Natural killer cell (primary cell): ENCODE data around the gene ADAM33. TPM values are rescaled to one million over a fixed set of nuclear protein-coding genes. Genes with fewer than 3 reads are reported as not detected.

Experiments used
- ATAC-seq, 3 donors: fragments of 150-1000 bp in 2 of 3; fragments of 200-7000 bp in 1 of 3; cut with Tn5 transposase; 1 replicate in 1 of 3; 2 replicates in 2 of 3; pipeline ENCODE4 v1.10.0; 2021; ENCODE audit warnings: mild to moderate bottlenecking in 2 of 3, moderate library complexity in 2 of 3
- DNase-seq, 2 donors: peaks; one replicate each; pipeline versions ENCODE4 v3.0.0 to v3.0.0-alpha.2; 2013 to 2021; ENCODE audit warnings: mixed read lengths in 1 of 2
- H3K27ac ChIP-seq: one replicate; pipeline ENCODE4 v1.5.1; 2013; ENCODE audit warnings: mild to moderate bottlenecking, low read length
- H3K27me3 ChIP-seq: one replicate; pipeline ENCODE4 v1.6.1; 2013; ENCODE audit warnings: low read length; ENCODE audit not compliant: control insufficient read depth, insufficient read depth
- H3K36me3 ChIP-seq: one replicate; pipeline ENCODE4 v1.6.1; 2013; ENCODE audit warnings: low read length; ENCODE audit not compliant: control insufficient read depth, insufficient read depth
- H3K4me1 ChIP-seq: one replicate; pipeline ENCODE4 v1.6.1; 2013; ENCODE audit warnings: low read length; ENCODE audit not compliant: control insufficient read depth, insufficient read depth
- H3K4me3 ChIP-seq: one replicate; pipeline ENCODE4 v1.5.1; 2013; ENCODE audit warnings: low read length
- H3K9me3 ChIP-seq: one replicate; pipeline ENCODE4 v1.6.1; 2013; ENCODE audit warnings: low read length; ENCODE audit not compliant: control insufficient read depth, insufficient read depth
- H3K27ac Mint-ChIP-seq, 2 donors: one replicate each; pipeline ENCODE4 v1.8.0; 2022; ENCODE audit warnings: mild to moderate bottlenecking in 2 of 2, mixed read lengths in 2 of 2, moderate library complexity in 1 of 2
- H3K27me3 Mint-ChIP-seq, 2 donors: one replicate each; pipeline ENCODE4 v1.8.0; 2022; ENCODE audit warnings: low read depth in 2 of 2, mixed read lengths in 2 of 2
- H3K36me3 Mint-ChIP-seq: one replicate; pipeline ENCODE4 v1.8.0; 2022; ENCODE audit warnings: mixed read lengths
- H3K4me1 Mint-ChIP-seq, 2 donors: one replicate each; pipeline ENCODE4 v1.8.0; 2022; ENCODE audit warnings: mixed read lengths in 2 of 2
- H3K4me3 Mint-ChIP-seq: one replicate; pipeline ENCODE4 v1.8.0; 2022; ENCODE audit warnings: mild to moderate bottlenecking, moderate library complexity, mixed read lengths
- H3K9me3 Mint-ChIP-seq, 2 donors: one replicate each; pipeline ENCODE4 v1.8.0; 2022; ENCODE audit warnings: mixed read lengths in 2 of 2
- CTCF ChIP-seq: fragments of 200-600 bp; IDR thresholded peaks from one replicate; pipeline ENCODE4 v1.8.0; 2022; ENCODE audit warnings: antibody characterized with exemption
- WGBS: methylation state at CpG from one replicate; pipeline ENCODE4 v1.1.7; 2013; ENCODE audit warnings: missing lambda C conversion rate; ENCODE audit not compliant: insufficient coverage; 5-methylcytosine and 5-hydroxymethylcytosine counted together
- intact Hi-C: fragments of 100-400 bp; cut with micrococcal nuclease; formaldehyde crosslinking; loops from one replicate; pipeline ENCODE4 v1.14.2; 2022
- total RNA-seq, 4 donors: library from RNA; stranded (reverse); fragments of 120-200 nt in 1 of 4; gene quantifications; one replicate each; pipeline versions ENCODE4 v1.2.3 to v1.2.4, GENCODE V29; 2013 to 2022

ADAM33 gene
- total RNA-seq, 3 donors from 2014 or later (not counting 1 experiment from before 2014, with no cell fraction given) = not detected

GRCh38 chr20:3727401-3728021 lies 45.7 kb upstream of the ADAM33 start:
- no peak overlapping the region for H3K27ac Mint-ChIP-seq
- H3K27me3 Mint-ChIP-seq = peaks cover 25 to 29% of the 10 kb centered on the region in 2 donors
- intact Hi-C loops = no loop called here

GRCh38 chr20:3724356-3724755 lies 42.5 kb upstream of the ADAM33 start:
- no peak overlapping the region for H3K27ac Mint-ChIP-seq

More at GRCh38 chr20:3727401-3728021, 45.7 kb upstream of the ADAM33 start:
- TF ChIP-seq CTCF = no peak
- Histone ChIP-seq H3K27ac (no peak overlapping the region), H3K4me1 (no peaks in the 10 kb centered on the region), H3K36me3 (no peaks in the 10 kb centered on the region), H3K9me3 (no peaks in the 10 kb centered on the region), H3K4me3 (no peak overlapping the region), H3K27me3 (peaks cover 8% of the 10 kb centered on the region)
- DNase-seq (no peak), ATAC-seq (no peak)
- Mint-ChIP-seq H3K36me3 (no peaks in the 10 kb centered on the region), H3K9me3 (no peaks in the 10 kb centered on the region), H3K4me3 (no peak overlapping the region), H3K4me1 (peaks cover 0 to 4% of the 10 kb centered on the region in 2 donors)
- 63% methylated on average over 11 of the region's 11 CpGs for WGBS

GRCh38 chr20:3723284-3723683 lies 41.5 kb upstream of the ADAM33 start:
- no peaks in the 10 kb centered on the region for H3K9me3 Mint-ChIP-seq
- intact Hi-C loops = no loop called here
- no peak overlapping the region for H3K27ac Mint-ChIP-seq
- ATAC-seq (no peak), DNase-seq (no peak)
- peaks cover 6% of the 10 kb centered on the region for H3K27me3 ChIP-seq
- no peak overlapping the region for H3K4me3 Mint-ChIP-seq
- no peaks in the 10 kb centered on the region for H3K36me3 ChIP-seq
- H3K9me3 ChIP-seq = no peaks in the 10 kb centered on the region
- H3K4me1 ChIP-seq = no peaks in the 10 kb centered on the region
- H3K27me3 Mint-ChIP-seq = peaks cover 22 to 39% of the 10 kb centered on the region in 2 donors
- H3K4me1 Mint-ChIP-seq = no peaks in the 10 kb centered on the region
- 90% methylated on average over 7 of the region's 8 CpGs for WGBS
- no peaks in the 10 kb centered on the region for H3K36me3 Mint-ChIP-seq
- H3K27ac ChIP-seq = no peak overlapping the region
- no peak overlapping the region for H3K4me3 ChIP-seq
- no peak for TF ChIP-seq CTCF

More at GRCh38 chr20:3724356-3724755, 42.5 kb upstream of the ADAM33 start:
- H3K27me3 ChIP-seq = peaks cover 6% of the 10 kb centered on the region
- no peaks in the 10 kb centered on the region for H3K4me1 Mint-ChIP-seq
- H3K4me3 ChIP-seq = no peak overlapping the region
- no peaks in the 10 kb centered on the region for H3K4me1 ChIP-seq
- no peak for TF ChIP-seq CTCF
- peaks cover 22 to 41% of the 10 kb centered on the region in 2 donors for H3K27me3 Mint-ChIP-seq
- H3K9me3 ChIP-seq = no peaks in the 10 kb centered on the region
- no peaks in the 10 kb centered on the region for H3K9me3 Mint-ChIP-seq
- no peak for DNase-seq
- intact Hi-C loops = no loop called here
- WGBS = 46% methylated on average over 3 of the region's 4 CpGs
- H3K4me3 Mint-ChIP-seq = no peak overlapping the region
- ATAC-seq = no peak
- H3K27ac ChIP-seq = no peak overlapping the region
- H3K36me3 Mint-ChIP-seq = no peaks in the 10 kb centered on the region
- H3K36me3 ChIP-seq = no peaks in the 10 kb centered on the region

GRCh38 chr20:3721912-3722311 lies 40.1 kb upstream of the ADAM33 start:
- H3K9me3 Mint-ChIP-seq = no peaks in the 10 kb centered on the region
- Histone ChIP-seq H3K9me3 (no peaks in the 10 kb centered on the region), H3K27me3 (peaks cover 6% of the 10 kb centered on the region), H3K4me3 (no peak overlapping the region), H3K4me1 (no peaks in the 10 kb centered on the region), H3K36me3 (no peaks in the 10 kb centered on the region), H3K27ac (no peak overlapping the region)
- DNase-seq (no peak), ATAC-seq (no peak)
- peaks cover 15 to 25% of the 10 kb centered on the region in 2 donors for H3K27me3 Mint-ChIP-seq
- H3K4me3 Mint-ChIP-seq = no peak overlapping the region
- TF ChIP-seq CTCF = no peak
- WGBS = 71% methylated on average over 1 of the region's 4 CpGs
- H3K27ac Mint-ChIP-seq = no peak overlapping the region
- no peaks in the 10 kb centered on the region for H3K4me1 Mint-ChIP-seq
- intact Hi-C loops = no loop called here
- H3K36me3 Mint-ChIP-seq = no peaks in the 10 kb centered on the region
